Pancreas (tissue), 10 donors: ENCODE results near the gene ANP32D. TPM values are rescaled to one million over a fixed set of nuclear protein-coding genes. Genes with fewer than 3 reads are reported as not detected.
"Not testable (repeated sequence)": the region's sequence is repeated elsewhere in the genome, so short reads cannot be mapped to it uniquely, and the experiment has no call there.

ENCODE experiments used
- ATAC-seq, 4 donors: fragments of 200-7000 bp; cut with Tn5 transposase; one replicate each; pipeline versions ENCODE4 v1.8.0 to v1.9.1; 2020; ENCODE audit warnings: mild to moderate bottlenecking in 4 of 4, moderate library complexity in 4 of 4
- DNase-seq, 6 donors: peaks; one replicate each; pipeline ENCODE4 v3.0.0-alpha.2; 2020
- FAIRE-seq: peaks from 2 replicates; lab custom pipeline; 2012; peaks lifted over from hg19 to GRCh38; lab: Jason Lieb, UNC
- H3K27ac ChIP-seq, 4 donors: fragments of 200-600 bp; sonication (generic); 1 replicate in 3 of 4; 2 replicates in 1 of 4; pipeline versions ENCODE4 v1.5.0 to v1.8.0; 2020
- H3K27me3 ChIP-seq, 4 donors: fragments of 200-600 bp; one replicate each; pipeline ENCODE4 v1.8.0; 2021
- H3K36me3 ChIP-seq, 3 donors: fragments of 200-600 bp; sonication (generic) in 1 of 3; one replicate each; pipeline versions ENCODE4 v1.5.0 to v1.8.0; 2020 to 2021
- H3K4me1 ChIP-seq, 3 donors: fragments of 200-600 bp; one replicate each; pipeline ENCODE4 v1.8.0; 2021
- H3K4me3 ChIP-seq, 4 donors: fragments of 200-600 bp; sonication (generic) in 2 of 4; one replicate each; pipeline versions ENCODE4 v1.5.0 to v1.8.0; 2020 to 2021
- H3K9me3 ChIP-seq, 4 donors: fragments of 200-600 bp; one replicate each; pipeline ENCODE4 v1.8.0; 2021
- WGBS, 2 donors: extraction: QIAGEN DNeasy Blood & Tissue Kit; methylation state at CpG; one replicate each; pipeline ENCODE4 v1.1.7; 2013; 5-methylcytosine and 5-hydroxymethylcytosine counted together
- intact Hi-C, 3 donors: fragments of 100-400 bp; cut with DNase I; formaldehyde crosslinking; loops; one replicate each; pipeline versions ENCODE4 v1.11.1 to v1.14.2; 2022
- polyA plus RNA-seq, 2 donors: library from polyadenylated mRNA; stranded (reverse); fragments of 200-250 nt; gene quantifications; one replicate each; pipeline ENCODE4 v1.2.3, GENCODE V29; 2013
- total RNA-seq, 6 donors: library from RNA; stranded (reverse); fragmentation: NEBNext Ultra II Directional in 4 of 6; extraction: Animal tissue kit (Norgen Biotek cat#: 25700) in 4 of 6; gene quantifications; one replicate each; pipeline versions ENCODE4 v1.2.1 to v1.2.4, GENCODE V29; 2021 to 2023
- TF ChIP-seq, protein P1 (sequence below), 4 donors: fragments of 200-600 bp; sonication (generic) in 3 of 4; IDR thresholded peaks; one replicate each; pipeline versions ENCODE4 v1.5.0 to v1.8.0; 2021; ENCODE audit warnings: antibody characterized with exemption in 4 of 4
- donor health status: healthy with polysubstance abuse.
- donor health status: DM: no; HTN: no; CAD: no; lungs with moderate emphysema.
- donor health status: DM: no; HTN: no; CAD: no.
- donor health status: control.
- donor health status: control.
- donor health status: Bipolar disorder and iron deficiency.
- donor health status: DM: yes; HTN: yes; CAD: no.
- donor health status: DM: no; HTN: no; CAD: no.
- donor health status: DM: no; HTN: no; CAD: no.
- donor health status: DM: yes; HTN: yes; CAD: no.

The ANP32D gene
- total RNA-seq (under 1 TPM in 1 of 6 donors, not detected in 5; 0.16 TPM), polyA plus RNA-seq (not detected)

DNA sequence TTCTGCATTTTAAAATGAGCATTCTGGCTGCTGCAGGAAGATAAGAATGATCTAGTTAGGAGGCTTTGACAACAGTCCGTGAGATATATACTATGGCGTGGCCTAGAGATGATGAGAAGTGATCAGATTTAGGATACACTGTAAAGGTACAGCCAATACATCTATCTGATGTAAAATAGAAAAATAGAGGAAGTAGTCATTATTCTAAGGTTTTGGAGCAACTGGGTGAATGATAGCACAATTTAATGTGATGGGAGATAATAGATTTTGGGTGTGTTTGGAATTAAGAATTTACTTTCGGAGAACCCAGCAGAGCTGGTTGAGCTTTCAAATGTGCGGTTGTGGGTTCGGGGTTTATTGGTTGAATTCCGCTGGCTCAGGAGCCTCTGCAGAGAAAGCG is at the start of gene ANP32D:
ANP32D (plus strand) TSS at position 301 of the 400 bp plus-strand sequence. CDS start 106 bp downstream, outside the sequence.
- no peak for DNase-seq
- WGBS, 2 donors: 76 to 87% methylated on average over 7 of the region's 7 CpGs
- Histone ChIP-seq H3K27me3 (no peaks in the 10 kb centered on the region), H3K4me3 (no peak within 1 kb of the TSS), H3K27ac (no peak within 1 kb of the TSS), H3K36me3 (no peaks in the 10 kb centered on the region), H3K9me3 (no peaks in the 10 kb centered on the region), H3K4me1 (no peaks in the 10 kb centered on the region)
- no peak for FAIRE-seq
- intact Hi-C loops: no loop called here
- TF ChIP-seq, protein P1, sequence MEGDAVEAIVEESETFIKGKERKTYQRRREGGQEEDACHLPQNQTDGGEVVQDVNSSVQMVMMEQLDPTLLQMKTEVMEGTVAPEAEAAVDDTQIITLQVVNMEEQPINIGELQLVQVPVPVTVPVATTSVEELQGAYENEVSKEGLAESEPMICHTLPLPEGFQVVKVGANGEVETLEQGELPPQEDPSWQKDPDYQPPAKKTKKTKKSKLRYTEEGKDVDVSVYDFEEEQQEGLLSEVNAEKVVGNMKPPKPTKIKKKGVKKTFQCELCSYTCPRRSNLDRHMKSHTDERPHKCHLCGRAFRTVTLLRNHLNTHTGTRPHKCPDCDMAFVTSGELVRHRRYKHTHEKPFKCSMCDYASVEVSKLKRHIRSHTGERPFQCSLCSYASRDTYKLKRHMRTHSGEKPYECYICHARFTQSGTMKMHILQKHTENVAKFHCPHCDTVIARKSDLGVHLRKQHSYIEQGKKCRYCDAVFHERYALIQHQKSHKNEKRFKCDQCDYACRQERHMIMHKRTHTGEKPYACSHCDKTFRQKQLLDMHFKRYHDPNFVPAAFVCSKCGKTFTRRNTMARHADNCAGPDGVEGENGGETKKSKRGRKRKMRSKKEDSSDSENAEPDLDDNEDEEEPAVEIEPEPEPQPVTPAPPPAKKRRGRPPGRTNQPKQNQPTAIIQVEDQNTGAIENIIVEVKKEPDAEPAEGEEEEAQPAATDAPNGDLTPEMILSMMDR (IDR thresholded peaks at IDR 0.05): no peak
- ATAC-seq: no peak

DNA sequence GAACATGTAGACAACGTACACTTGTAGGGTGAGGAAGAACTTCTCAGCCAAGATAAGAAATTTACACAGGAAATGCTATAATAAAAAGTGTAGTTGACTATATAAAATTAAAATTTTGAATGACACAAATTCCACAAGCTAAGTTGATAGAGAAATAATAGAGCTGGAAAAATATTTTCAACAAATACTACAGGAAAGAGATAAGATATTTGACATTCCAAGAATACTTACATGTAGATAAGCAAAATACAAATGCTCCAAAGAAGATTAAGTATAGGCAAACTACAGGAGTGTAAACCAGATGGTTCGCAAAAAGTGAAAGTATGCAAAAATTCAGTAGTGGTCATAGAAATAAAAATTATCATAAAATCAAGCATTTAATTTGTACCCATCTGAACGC is 49.2 kb upstream of the ANP32D start:
- TF ChIP-seq, protein P1 (IDR thresholded peaks at IDR 0.05): no peak
- no peak overlapping the region for H3K4me3 ChIP-seq
- DNase-seq: no peak

DNA sequence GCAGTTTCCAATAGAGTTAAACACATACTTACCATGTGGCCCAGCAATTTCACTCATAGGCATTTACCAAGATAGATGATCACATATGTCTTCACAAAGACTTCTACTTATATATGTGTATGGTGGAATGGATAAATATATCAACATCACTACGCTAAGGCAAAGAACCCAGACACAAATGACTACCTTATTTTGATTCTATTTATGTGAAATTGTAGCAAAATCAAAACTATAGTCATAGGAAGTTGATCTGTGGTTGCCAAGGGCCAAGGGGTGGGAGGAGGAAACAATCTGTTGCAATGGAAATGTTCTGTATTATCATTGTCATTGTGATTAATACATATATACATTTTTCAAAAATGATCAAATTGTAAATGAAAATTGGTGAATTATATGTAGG is 47.7 kb upstream of the ANP32D start:
- Histone ChIP-seq H3K9me3 (no peaks in the 10 kb centered on the region), H3K27me3 (no peaks in the 10 kb centered on the region), H3K4me3 (no peak overlapping the region), H3K36me3 (no peaks in the 10 kb centered on the region), H3K27ac (no peak overlapping the region), H3K4me1 (peaks cover 0 to 2% (median 0%) of the 10 kb centered on the region in 3 donors)
- FAIRE-seq (no peak), ATAC-seq (no peak), DNase-seq (no peak)
- TF ChIP-seq, protein P1 (IDR thresholded peaks at IDR 0.05): no peak
- 96% methylated on average over 1 of the region's 1 CpG for WGBS, 2 donors
- intact Hi-C loops: no loop called here

More for the DNA sequence above, 49.2 kb upstream of the ANP32D start:
- no peaks in the 10 kb centered on the region for H3K9me3 ChIP-seq
- H3K27ac ChIP-seq: no peak overlapping the region
- H3K4me1 ChIP-seq: peaks cover 0 to 2% (median 0%) of the 10 kb centered on the region in 3 donors
- 11 to 16% methylated on average over 3 of the region's 3 CpGs for WGBS, 2 donors
- H3K36me3 ChIP-seq: no peaks in the 10 kb centered on the region
- FAIRE-seq (no peak), ATAC-seq (peak in 1 of 4 donors; percentile 30)
- no peaks in the 10 kb centered on the region for H3K27me3 ChIP-seq
- intact Hi-C loops: no loop called here

DNA sequence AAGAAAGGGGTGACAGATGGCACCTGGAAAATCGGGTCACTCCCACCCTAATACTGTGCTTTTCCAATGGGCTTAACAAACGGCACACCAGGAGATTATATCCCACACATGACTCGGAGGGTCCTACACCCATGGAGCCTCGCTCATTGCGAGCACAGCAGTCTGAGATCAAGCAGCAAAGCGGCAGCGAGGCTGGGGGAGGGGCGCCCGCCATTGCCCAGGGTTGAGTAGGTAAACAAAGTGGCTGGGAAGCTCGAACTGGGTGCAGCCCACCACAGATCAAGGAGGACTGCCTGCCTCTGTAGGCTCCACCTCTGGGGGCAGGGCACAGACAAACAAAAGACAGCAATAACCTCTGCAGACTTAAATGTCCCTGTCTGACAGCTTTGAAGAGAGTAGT is 38.3 kb upstream of the ANP32D start:
- H3K9me3 ChIP-seq, ATAC-seq, H3K4me3 ChIP-seq, DNase-seq, FAIRE-seq, H3K27me3 ChIP-seq, H3K36me3 ChIP-seq, intact Hi-C loops, H3K4me1 ChIP-seq, H3K27ac ChIP-seq: not testable (repeated sequence)
- 70 to 85% methylated on average over 10 of the region's 10 CpGs for WGBS, 2 donors

DNA sequence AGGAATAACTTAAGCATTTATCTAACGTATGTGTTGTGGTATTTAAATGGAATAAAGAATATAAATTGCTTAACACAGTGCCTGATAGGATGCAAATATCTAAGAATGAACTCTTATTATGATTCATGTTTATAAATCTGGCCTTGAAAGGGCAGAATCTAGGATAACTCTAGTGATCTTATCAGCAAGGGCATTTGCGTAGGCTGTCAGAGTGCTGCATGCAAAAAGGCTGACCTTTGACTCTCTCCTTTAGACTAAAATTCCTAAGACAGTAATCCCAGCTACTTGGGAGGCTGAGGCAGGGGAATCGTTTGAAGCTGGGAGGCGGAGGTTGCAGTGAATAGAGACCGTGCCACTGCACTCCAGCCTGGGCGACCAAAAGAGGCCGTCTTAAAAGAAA is 31.3 kb upstream of the ANP32D start:
- Histone ChIP-seq H3K27ac (no peak overlapping the region), H3K4me1 (no peaks in the 10 kb centered on the region), H3K36me3 (no peaks in the 10 kb centered on the region), H3K27me3 (no peaks in the 10 kb centered on the region), H3K4me3 (no peak overlapping the region), H3K9me3 (no peaks in the 10 kb centered on the region)
- TF ChIP-seq, protein P1 (IDR thresholded peaks at IDR 0.05): no peak
- 62% methylated on average over 7 of the region's 7 CpGs for WGBS, 2 donors
- FAIRE-seq (no peak), DNase-seq (no peak), ATAC-seq (no peak)
- intact Hi-C loops: no loop called here
